GM19452 (cell line): ENCODE data around the gene FKBP9.
"Not testable (repeated sequence)": the region's sequence is repeated elsewhere in the genome, so short reads cannot be mapped to it uniquely, and the experiment has no call there.

Experiments
- ATAC-seq: cut with Tn5 transposase; IDR thresholded peaks from one replicate; pipeline ENCODE4 v1.9.1; 2021; ENCODE audit not compliant: unreplicated experiment

Gene FKBP9

DNA sequence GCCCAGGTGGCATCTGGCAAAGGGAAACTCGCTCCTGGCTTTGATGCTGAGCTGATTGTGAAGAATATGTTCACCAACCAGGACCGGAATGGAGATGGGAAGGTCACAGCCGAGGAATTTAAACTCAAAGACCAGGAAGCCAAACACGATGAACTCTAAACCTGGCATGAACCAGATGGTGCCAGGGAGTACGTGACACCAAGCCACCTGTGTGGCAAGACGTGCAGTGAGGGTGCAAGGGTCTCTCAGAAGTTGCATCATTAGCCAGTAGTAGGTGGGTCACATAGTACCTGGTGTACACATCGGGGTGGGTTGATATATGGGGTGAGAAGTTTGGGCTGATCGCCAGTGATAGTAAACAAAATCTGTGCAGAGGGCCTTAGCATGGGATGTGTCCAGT is 48.0 kb downstream of the FKBP9 start:
- ATAC-seq = not testable (repeated sequence)

DNA sequence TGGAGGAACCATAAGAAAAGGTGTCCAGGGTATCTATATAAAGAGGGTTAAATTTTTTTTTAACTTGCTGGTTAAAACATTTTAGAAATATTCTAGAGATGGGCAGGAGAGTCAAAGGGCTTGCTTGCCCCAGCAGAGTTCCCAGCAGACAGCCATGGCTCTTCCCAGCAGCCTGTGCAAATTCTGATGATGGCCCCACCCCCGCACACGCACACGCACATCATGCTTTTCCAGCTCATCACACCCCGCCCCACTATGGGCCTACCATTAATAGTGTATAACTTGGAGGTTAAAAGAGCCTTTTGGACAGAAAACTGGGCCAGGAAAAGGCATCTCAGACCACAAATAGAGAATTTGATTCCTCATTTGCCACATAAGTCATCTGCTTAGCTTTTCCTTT is 48.5 kb downstream of the FKBP9 start:
- ATAC-seq = not testable (repeated sequence)

DNA sequence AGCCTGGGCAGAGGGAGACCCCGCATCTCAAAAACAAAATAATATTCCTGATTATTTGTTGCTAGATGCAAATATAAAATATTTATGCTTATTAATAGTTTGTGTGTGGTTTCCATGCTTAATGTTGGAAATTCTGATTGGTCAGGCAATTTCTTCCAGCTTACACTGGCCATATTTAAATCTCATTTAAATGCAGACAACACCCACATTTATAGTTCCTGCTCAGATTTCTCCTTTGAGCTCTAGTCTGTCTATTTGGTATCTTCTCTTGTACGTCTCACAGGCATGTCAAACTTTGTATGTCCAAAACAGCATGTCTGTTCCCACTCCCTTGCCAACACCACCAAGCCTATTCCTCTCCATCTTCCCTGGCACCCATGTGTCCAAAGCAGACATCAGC is 52.5 kb downstream of the FKBP9 start:
- ATAC-seq = no peak

DNA sequence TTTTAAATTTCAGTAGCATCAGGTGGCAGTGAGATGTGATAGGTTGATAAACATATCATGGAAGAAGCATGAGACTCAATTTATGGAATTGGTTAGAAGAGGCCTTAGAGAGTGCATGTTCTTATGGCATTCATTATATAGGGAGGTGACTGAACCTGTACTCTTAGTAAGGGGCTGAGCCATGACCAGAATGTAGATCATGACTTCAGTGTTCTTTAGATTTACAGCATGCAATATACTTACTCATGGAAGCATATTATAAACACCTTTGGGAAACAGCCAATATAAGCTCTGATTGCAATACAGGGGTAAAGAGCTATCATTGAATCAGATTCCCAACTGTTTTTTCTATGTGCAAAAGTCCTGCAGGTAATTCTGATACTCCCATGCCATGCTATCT is 55.1 kb downstream of the FKBP9 start:
- no peak for ATAC-seq

DNA sequence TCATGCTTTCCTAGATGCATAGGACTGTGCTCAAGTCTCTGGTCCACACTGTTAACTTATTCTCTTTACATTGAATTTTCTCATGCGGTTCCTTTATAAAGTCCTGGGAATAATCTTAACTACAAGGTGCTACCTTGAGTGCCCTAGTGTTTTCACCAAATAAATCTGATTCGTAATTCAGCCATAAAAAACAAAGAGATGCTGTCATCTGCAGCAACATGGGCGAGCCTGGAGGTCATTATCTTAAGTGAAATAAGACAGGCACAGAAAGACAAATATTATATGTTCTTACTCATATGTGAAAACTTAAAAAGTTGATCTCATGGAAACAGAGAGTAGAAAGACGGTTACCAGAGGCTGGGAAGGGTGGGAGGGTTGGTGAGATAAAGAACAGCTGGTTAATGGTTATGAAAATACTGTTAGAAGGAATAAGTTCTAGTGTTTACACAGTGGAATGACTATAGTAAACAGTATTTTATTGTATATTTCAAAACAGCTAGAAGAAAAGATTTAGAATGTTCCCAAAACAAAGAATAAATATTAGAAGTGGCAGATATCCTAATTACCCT is 67.0 kb downstream of the FKBP9 start:
- no peak for ATAC-seq

DNA sequence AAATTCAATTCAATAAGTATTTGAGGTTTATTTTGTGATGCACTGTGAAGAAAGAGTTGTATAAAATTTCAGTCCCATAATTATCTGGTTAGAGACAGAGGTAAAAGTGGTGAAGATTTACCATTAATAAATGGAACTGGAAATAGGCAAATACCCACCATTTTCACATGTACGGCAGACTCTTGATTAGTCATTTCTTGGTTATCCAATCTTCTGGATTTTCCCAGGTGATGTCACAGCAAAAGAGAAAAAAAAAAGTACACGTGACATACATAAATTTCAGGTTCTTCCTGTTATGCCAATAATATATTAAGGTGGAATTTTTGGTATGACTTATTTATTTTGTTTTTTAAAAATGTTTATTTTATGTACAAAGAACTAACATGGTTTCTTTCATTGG is 78.5 kb downstream of the FKBP9 start:
- ATAC-seq = no peak

DNA sequence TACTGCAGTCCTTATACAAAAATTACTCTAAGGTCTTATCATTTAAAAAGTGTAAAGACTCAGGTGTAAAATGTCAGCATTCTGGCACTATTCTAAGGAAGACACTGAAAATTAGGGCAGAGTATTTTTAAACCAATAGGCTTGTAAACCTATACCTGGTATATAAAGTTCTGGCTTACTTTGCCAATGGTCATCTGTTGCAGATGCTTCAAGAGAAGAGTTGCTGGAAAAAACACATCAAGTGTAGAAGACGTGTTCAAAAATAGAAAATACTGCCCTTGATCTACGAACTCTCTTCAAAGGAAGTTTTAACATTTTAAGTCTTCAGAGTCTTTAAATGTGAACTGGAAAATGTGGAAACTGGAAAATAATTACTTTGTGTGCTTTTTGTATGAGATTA is 81.4 kb downstream of the FKBP9 start:
- ATAC-seq = no peak

DNA sequence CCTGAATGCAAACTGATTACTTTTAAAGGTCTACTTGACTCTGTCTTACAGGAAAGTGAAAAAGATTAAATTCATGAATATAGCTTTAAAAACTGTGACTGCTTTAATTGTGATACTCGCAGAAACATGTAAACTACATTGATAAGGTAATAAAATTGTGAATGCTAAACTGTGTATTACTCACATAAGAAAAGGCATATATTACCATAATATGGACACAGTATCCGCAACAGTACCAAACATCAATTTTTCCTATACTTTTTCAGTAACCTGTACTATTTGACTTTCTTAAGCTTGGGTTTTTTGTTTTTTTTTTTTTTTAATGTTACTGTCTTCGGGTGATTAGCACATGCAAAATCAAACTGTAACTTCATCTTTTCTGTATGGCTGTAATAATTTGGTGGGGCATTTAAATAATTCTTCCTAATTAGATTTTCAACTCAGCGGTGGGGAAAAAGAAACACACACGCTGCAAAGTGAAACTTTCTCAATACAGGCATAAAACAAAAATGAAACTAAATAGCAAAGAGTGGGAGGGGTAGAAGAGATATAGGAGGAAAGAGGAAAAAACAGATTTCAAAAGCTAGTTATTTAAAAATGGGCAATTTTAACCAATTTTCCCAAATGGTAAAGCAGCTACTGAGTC is 82.1 kb downstream of the FKBP9 start:
- peak; percentile 31 for ATAC-seq

DNA sequence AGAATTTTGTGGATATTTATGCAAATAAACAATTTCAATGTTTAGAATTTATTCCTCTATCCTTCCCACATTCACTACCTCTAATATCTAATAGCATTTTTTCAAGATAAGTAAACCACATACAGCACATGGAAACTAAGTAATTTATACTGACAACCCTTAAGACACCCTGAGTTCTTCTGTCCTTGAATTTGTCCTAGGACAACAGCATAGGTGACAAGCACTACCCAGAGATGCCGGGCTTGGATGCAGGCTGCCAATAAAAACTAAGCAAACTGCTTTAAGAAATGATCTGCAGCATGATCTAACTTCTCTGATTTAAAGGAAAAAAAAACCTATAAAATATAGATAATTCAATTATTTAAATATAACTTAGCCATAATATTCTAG is 82.7 kb downstream of the FKBP9 start:
- no peak for ATAC-seq

DNA sequence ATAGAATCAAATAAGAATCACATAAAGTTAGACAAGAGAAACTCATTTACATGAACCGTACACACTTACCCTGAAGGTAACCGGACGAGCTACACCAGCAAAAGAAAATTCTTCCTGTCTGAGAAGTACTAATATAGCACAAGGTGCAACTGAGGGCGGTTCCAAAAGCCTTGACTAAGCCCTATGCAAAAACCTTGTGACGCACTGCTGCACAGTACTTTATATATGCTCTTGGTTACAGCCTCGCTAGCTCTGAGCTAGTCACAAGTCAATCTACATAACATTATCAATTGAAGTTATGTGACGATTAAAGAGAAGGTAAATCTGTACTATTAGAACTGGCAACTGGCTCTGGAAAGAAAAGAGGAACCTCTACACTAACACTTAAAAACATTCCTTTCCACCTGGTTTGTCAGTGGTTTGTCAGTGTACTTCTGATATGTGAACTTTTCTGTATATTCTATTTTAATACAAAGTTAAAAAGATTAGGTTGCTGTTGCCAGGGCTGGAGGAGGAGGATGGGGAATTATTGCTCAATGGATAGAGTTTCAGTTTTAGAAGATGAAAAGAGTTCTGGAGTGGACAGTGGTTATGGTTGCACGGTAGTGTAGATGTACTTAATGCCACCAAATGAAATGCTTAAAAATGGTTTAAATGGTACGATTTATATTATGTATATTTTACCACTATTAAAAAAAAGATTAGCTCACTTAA is 83.7 kb downstream of the FKBP9 start:
- peak; percentile 96 for ATAC-seq

DNA sequence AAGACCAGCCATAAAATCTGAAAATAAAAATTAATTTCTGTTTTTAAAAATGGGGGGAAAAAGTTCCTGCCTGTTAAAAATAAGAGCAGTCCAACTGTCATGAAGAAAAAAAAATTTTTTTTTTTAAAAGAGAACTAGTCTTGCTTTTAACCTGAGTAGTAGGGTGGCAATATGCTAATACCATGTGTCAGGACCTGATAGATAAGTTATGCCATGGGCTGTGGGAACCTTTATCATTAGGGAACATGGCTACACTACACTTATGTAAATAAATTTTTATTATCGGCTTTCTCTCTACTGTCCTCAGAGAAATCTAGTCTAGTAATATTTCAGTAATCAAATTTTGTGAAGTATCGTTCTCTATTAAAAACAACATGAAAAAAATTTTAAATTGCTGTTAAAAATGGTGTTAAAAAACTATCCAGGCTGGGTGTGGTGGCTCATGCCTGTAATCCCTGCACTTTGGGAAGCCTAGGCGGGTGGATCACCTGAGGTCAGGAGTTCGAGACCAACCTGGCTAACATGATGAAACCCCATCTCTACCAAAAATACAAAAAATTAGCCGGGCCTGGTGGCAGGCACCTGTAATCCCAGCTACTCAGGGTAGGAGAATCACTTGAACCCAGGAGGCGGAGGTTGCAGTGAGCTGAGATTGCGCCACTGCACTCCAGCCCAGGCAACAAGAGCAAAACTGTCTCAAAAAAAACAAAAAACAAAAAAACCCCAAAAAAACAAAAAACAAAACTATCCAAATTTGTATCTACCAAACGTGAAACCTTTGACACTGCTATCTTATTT is 84.6 kb downstream of the FKBP9 start:
- ATAC-seq = no peak

DNA sequence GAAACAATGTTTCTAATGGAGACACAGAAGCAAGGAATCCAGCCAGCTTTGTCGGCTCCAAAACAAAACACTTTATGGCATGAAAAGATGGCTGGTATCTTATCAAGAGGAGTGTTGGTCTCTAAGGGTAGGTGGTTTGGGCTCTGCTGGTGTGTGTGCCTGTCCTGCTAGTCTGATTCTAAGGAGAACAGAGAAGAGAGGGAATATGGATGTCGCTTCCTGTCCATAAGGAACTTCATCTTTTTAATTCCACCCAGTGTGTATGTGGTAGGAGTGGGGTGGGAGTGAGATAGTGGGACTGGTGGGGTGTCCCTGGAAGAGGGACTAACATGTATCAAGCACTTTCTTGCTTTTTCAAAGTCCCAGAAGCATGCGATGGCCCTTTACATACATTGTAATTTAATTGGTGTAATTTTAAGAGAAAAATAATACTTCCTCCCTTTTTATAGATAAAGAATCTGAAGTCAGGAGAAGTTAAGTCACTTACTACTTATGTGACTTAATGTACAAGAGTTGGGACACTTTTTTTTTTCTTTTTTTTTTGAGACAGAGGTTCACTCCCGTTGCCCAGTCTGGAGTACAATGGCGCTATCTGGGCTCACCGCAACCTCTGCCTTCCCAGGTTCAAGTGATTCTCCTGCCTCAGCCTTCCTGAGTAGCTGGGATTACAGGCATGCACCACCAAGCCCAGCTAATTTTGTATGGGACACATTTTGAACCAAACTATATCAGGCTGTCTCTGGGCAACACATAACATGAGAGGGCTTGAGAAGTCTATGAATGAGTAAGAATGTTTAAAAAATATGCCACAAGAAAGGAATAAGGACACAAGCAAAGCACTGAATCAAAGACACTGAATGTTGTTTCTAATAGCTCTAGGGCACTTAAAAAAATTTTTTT is 86.5 kb downstream of the FKBP9 start:
- no peak for ATAC-seq

DNA sequence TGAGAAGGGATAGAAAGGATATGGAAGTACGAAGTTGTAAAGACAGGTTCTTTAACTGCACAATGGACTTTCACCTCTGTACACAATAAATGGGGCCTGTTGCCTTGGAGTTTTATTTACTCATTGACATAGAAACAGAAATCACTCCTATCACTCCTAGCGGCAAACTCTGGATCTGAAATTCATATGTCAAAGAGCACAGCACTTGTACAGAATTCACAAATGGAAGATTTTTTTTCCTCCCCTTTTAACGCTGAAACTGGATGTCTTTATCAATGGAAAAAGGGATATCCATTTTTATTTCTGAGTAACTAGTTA is 87.1 kb downstream of the FKBP9 start:
- no peak for ATAC-seq

DNA sequence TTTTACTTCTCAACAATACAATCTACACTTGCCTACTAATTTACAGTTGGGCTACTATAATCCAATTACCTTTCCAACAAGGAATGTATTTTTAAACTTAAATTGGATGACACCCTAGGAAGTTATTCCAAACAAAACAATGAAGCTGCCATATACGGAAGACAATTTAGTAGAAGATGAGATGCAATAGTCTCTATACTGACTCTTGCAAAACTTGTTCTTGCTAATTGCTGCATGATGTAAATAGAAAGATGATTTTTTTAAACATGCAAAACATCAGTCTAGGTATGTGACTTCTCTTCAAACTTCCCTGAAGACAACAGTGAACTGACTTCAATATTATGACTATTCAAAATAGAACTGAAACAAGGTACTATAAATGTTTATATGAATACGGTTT is 87.7 kb downstream of the FKBP9 start:
- ATAC-seq = no peak

DNA sequence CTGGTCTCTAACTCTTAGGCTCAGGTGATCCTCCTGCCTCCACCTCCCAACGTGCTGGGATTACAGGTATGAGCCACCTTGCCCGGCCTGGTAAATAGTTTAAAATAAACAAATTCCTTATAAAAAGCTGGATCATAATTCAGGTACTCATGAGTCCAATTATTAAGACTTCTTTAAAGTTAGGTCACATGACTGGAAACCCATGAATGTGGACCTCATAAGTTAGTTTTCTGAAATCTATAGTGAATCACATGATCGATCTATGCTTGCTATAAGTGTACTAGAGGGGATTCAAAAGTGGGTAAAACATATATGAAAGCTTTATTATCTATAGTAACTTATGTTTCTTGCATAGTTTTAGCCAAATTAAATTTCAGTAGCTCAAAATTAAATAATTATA is 91.0 kb downstream of the FKBP9 start:
- ATAC-seq = no peak

DNA sequence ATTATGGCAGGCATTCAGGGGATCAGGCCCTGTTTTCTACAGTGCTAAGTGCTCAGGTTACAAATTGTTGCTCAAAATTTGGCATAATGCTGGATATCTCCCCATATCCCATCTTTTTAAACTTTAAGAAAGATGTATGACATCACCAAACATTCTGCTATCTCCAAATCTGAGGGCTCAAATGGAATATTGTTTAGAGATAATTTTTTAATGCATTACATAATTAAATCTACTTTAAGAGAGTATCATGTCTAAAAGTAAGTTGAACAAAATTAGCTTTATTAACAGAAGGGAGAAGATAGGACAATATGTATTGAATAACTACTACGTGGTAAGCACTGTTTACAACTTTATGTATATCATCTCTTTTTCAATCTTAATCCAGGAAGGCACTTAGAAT is 91.5 kb downstream of the FKBP9 start:
- no peak for ATAC-seq

DNA sequence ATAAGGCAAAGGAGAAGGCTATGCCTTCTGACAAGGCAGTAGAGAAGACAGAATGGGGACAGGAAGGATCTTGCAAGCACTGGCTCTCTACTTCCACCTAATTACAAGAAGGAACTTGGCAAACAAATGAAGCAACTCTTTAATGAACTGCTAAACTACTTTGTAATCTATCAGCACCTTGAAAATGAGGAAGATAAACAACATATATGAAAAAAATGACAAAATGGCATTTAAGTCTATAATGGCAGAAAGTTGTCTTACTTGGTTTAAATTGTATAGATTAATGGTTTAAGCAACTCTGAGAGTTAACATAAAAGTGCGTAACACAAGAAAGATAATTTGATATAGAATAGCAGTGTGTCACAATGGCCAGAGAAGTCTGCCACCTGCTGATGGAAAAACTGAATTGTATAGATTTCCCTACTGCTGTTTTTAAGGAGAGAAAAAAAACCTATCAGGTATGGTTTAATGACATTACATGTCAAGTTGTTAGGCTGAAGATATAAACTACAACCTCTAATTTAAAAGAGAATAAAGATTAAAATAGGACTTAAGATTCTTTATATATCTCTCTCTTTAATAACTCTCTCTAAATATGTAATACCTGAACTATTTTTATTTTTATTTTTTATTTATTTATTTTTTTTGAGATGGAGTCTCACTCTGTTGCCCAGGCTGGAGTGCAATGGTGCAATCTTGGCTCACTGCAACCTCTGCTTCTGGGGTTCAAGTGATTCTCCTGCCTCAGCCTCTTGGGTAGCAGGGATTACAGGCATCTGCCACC is 93.5 kb downstream of the FKBP9 start:
- peak; percentile 55 for ATAC-seq

DNA sequence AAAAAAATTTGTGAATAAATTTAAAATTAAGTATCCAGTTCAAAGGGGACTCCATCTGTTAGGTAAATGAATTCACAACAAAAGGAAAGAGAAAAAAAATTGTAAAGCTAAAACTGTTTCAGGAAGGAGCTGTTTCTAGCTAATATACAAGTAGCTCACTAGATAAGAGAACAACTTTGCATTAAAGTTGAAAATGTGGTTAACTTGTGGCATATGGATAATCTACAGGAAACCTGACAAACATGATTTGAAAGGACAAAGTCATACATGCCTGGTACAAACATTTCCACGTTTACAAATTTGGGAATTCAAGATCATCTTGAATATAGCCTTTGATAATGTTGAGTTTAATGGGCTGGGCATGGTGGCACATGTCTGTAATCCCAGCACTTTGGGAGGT is 96.5 kb downstream of the FKBP9 start:
- ATAC-seq = no peak

DNA sequence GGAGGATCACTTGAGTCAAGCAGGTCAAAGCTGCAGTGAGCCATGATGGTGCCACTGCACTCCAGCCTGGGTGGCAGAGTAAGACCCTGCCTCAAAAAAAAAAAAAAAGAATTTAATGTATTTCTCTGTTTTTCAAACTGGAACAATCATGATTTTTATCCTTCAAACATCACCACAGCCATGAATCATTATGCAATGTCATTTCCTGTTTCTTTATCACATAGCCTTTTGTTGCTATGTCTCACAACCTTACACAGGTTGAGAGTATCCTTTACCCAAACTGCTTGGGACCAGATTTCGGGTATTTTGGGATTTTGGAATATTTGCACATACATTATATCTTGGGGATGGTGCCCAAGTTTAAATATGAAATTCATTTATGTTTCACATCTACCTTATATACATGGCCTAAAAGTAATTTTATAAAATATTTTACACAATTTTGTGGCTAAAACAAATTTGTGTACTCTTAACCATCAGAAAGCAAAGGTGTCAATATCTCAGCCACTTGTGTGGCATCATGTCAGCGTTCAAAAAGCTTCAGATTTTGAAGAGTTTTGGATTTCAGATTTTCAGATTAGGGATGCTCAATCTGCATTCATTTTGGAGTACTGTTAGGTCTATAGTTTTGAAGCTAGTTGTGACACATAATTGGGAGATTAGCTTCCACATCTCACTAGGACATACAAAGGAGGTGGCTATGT is 97.2 kb downstream of the FKBP9 start:
- no peak for ATAC-seq

DNA sequence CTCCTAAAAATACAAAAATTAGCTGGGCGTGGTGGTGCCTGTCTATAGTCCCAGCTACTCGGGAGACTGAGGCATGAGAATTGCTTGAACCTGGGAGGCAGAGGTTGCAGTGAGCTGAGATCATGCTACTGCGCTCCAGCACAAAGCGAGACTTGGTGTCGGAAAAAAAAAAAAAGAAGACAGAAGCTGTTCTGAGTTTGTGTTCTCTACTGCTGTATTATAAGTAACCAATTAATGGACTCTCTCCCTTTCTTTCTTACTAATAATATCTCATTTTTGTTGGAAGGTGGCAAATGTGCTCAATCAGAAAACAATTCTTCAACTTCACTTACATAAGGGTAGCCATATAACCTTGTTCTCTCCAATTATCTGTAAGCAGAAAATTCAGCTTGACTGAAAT is 97.9 kb downstream of the FKBP9 start:
- ATAC-seq = no peak
